ENCODE measurements around the gene NAIF1.
"Not testable (repeated sequence)": the region's sequence is repeated elsewhere in the genome, so short reads cannot be mapped to it uniquely, and the experiment has no call there.

The NAIF1 gene

DNA sequence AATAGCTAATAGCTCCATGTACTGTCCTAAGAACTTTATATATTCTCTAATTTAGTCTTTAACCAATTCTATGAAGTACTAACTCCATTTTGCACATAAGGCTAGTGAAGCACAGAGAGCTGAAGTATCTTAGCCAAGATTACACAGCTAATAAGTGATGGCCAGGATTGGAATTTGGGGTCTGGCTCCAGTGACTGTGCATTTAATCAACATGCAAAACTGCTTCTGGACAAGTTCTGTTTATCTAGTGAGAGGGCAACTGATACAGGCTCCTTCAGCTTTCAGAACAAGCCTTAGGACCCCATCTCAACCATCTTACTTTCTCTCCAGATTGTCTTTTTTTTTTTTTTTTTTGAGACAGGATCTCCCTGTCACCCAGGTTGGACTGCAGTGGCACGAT, 22.2 kb upstream of the NAIF1 start:
- no peak for DNase-seq
- in situ Hi-C loops (cut with MboI; ENCODE audit: low pct_unique_long_range_greater_than_20kb, low sequenced_read_pairs), result no loop called here

DNA sequence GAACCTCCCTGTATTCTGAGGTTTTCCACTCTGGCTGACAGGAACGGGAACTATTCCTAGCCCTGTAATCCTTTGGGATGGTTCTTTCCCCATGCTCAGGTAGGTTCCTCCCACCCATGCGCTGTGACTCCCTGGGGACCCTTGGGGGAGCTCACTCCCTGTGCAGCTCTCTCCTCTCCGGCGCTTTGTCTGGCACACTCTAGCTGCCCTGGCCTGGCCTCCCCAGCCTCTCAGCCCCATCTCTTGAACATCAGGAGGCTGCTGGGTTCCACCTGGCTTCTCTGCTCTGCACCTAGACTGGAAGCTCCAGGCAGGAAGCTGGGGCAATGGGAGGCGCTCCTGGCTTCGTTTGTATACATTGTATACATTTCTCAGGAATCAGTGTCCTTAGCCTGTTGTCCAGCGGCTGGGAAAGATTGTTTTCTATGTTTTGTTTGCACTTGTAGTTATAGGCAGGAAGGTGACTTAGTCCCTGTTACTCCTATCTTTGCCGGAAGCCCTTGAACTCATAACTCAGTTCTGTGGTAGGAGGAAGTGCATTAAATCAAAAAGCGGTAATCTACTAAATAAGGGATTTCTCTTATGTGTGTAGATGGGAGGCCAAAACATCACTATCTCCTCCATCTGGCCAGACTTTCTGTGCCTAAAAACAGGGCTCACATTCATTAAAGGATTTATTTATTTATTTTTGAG, 21.3 kb upstream of the NAIF1 start:
- in situ Hi-C loops (cut with MboI; ENCODE audit: low pct_unique_long_range_greater_than_20kb, low sequenced_read_pairs), result no loop called here
- no peak for DNase-seq

DNA sequence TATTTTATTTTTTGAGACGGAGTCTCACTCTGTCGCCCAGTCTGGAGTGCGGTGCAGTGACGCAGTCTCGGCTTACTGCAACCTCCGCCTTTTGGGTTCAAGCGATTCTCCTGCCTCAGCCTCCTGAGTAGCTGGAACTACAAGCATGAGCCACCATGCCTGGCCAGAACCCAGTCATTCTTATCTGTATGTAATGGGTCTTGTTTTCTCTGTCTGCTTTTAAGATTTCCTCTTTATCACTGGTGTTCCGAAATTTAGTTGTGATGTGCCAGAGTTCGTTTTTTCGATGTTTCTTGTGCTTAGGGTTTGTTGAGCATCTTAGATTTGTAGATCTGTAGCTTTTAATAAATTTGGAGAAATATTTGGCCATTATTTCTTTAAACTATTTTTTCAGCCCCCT, 20.1 kb upstream of the NAIF1 start:
- in situ Hi-C loops (cut with MboI; ENCODE audit: low pct_unique_long_range_greater_than_20kb, low sequenced_read_pairs), result no loop called here
- DNase-seq, result no peak

DNA sequence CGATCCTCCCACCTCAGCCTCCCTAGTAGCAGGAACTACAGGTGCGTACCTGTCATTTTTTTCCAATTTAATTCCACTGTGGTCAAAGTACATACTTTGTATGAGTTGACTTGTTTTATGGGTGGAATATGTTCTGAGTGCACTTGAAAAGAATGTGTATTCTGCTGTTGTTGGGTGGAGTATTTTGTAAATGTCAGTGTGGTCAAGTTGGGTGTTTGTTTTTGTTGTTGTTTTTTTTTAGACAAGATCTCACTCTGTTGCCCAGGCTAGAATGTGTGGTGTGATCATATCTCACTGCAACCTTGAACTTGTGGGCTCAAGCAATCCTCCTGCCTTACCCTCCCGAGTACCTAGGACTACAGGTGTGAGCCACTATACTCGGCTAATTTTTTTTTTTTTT, 18.8 kb upstream of the NAIF1 start:
- in situ Hi-C loops (cut with MboI; ENCODE audit: low pct_unique_long_range_greater_than_20kb, low sequenced_read_pairs), result no loop called here
- no peak for DNase-seq

DNA sequence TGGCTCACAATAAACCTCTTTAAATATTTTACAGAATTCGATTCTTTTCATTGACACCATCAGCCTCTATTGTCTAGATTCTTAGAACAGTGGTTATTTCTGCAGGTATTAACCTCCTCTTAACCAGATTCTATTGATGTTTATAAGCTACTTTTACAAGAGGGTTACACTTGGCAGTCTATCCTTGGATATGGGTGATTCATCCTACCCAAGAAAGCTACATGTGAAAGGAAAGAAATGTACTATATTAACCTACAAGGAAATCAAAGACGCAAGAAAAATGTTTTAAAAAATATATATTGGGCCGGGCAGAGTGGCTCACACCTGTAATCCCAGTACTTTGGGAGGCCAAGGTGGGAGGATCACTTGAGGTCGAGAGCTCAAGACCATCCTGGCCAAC, 17.6 kb upstream of the NAIF1 start:
- DNase-seq, result no peak
- in situ Hi-C loops (cut with MboI; ENCODE audit: low pct_unique_long_range_greater_than_20kb, low sequenced_read_pairs), result no loop called here

DNA sequence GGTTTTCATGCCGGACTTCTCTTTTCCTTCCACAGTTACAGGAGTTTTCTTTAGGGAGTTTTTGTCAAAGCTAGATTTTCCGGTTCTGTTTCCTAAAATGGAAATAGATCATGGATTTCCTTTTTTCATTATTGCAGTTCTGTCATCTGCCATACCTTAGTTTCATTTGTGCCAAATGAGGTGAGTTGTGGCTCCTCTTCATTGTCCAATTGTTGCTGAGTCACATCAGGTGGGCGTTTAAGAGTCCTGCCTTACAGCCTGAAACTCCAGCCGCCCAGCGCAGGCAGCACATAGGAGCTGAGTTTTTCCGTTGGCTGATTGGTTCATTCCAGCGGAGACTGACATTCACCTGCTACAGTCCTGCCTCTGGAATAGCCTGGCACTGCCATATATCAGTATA, 15.0 kb upstream of the NAIF1 start:
- no peak for DNase-seq
- in situ Hi-C loops (cut with MboI; ENCODE audit: low pct_unique_long_range_greater_than_20kb, low sequenced_read_pairs), result no loop called here

DNA sequence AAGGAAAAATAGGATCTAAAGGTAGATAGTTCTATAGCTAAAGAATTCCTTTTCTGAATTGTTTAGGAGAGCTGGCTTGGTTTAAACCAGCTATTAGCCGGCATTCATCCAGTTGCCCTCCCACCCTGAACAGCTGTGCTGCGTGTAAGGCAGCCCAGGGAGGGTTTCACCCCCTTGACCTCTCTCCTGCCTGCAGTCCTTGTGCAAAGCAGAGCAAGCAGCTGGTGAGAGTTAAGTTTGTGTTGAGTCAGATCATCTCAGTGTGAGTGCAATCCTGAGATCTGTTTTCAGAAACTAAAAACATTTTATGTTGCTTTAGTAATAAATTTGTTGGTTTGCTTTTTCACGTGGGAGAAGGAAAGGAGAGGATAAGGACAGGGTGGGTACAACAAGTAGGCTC, 13.9 kb upstream of the NAIF1 start:
- no peak for DNase-seq
- in situ Hi-C loops (cut with MboI; ENCODE audit: low pct_unique_long_range_greater_than_20kb, low sequenced_read_pairs), result no loop called here

DNA sequence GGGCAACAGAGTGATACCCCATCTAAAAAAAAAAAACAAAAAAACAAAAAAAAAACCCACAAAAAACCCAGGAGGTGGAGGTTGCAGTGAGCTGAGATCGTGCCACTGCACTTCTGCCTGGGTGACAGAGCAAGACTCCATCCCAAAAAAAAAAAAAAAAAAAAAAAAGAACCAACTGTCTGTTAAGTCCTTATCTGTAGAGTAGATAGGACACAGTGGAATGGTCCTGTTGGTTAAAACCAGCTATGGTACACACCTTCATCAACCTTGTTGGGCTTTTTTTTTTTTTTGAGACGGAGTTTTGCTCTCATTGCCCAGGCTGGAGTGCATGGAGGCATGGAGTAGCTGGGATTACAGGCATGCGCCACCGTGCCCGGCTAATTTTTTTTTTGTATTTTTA, 13.1 kb upstream of the NAIF1 start:
- in situ Hi-C loops (cut with MboI; ENCODE audit: low pct_unique_long_range_greater_than_20kb, low sequenced_read_pairs), result no loop called here

DNA sequence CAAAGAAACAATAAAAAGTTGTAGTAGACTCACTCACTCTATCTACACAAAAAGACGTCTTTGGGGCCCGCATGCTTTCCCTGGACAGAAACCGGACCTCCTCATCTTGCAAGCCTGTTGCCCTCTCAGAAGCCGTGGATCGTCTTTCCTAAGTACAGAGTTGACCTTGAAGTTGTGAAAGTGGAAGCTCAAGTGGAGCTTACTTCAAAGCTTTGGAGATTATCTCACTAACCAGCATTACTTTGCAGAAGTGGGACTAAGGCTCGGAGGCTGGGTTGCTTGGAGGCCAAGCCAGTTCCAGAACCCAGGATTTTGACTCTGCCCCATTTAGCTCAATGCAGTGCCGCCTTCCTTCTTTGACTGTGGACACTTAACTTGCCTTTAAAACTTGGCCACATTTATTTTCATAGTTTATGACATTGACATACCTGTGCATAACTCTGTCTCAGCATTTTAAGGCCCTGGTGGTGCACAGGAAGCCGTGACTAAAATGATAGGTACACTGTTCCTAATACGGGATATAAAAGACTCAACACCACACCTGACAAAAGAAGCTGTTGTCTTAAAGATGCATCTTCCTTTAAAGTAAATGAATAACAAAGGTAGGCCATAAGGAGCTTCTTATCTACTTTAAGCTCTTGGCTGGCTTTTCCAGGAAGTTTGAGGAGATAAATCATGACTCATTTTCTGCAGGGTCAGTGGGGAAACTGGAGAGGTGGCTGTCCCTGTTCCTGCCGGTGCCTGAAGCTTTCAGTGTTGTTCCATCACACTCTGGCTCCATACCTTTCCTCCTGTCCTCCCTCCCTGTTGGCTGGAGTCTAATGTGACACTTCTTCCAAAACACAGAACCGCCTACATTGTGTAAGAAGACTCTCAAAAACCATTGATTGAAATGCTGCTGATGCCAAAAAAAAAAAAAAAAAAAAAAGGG, 11.6 kb upstream of the NAIF1 start:
- DNase-seq, result peak; percentile 41
- in situ Hi-C loops (cut with MboI; ENCODE audit: low pct_unique_long_range_greater_than_20kb, low sequenced_read_pairs), result no loop called here

More for the DNA sequence above, 13.1 kb upstream of the NAIF1 start:
- DNase-seq, result no peak

DNA sequence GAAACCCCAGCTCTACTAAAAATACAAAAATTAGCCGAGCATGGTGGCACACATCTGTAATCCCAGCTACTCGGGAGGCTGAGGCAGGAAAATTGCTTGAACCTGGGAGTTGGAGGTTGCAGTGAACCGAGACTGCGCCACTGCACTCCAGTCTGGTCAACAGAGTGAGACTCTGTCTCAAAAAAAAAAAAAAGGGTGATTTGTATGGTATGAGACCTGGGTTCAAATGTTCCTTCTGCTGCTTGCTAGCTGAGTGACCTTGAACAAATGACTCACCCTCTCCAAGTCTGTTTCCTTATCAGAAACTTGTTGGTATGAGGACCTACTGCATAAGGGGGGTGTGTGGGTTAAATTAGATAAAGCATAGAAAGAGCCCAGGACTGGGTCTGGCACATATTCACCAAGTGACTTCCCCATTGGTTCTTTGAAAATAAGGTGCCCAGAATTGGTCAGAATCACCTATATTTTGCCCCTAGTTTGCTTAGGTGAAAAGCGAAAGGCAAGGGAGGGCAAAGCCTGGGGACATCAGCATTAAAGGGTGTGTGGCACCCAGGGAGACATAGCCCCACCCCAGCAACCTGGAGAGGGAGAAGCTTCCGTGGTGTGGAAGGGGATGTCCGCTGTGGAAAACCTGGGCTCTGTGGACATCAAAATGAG, 10.9 kb upstream of the NAIF1 start:
- in situ Hi-C loops (cut with MboI; ENCODE audit: low pct_unique_long_range_greater_than_20kb, low sequenced_read_pairs), result no loop called here
- no peak for DNase-seq

DNA sequence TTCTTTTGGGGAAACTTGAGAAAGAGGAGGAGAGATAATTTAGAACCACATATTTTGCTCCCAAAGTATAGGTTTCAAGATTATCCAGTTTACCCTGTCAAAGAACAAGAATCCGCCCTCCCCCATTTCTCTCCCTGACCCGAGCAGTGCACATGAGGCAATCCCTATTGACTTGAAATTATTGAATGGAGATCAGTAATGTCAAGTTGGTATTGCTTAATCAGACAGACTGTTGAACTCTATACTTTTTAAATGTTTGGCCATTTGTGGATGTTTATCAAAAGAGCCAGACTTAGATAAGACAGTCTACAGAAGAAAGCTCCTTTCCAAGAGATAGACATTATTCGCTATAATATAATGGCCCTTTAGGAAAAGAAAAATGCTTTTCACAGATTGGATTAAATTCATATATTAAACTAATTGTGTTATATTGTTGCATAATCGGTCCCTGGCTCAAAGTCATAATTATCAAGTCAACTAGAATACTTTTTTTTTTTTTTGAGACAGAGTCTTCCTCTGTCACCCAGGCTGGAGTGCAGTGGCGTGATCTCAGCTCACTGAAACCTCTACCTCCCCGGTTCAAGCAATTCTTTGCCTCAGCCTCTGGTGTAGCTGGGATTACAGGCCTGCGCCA, 6.2 kb upstream of the NAIF1 start:
- in situ Hi-C loops (cut with MboI; ENCODE audit: low pct_unique_long_range_greater_than_20kb, low sequenced_read_pairs), result no loop called here
- no peak for DNase-seq

DNA sequence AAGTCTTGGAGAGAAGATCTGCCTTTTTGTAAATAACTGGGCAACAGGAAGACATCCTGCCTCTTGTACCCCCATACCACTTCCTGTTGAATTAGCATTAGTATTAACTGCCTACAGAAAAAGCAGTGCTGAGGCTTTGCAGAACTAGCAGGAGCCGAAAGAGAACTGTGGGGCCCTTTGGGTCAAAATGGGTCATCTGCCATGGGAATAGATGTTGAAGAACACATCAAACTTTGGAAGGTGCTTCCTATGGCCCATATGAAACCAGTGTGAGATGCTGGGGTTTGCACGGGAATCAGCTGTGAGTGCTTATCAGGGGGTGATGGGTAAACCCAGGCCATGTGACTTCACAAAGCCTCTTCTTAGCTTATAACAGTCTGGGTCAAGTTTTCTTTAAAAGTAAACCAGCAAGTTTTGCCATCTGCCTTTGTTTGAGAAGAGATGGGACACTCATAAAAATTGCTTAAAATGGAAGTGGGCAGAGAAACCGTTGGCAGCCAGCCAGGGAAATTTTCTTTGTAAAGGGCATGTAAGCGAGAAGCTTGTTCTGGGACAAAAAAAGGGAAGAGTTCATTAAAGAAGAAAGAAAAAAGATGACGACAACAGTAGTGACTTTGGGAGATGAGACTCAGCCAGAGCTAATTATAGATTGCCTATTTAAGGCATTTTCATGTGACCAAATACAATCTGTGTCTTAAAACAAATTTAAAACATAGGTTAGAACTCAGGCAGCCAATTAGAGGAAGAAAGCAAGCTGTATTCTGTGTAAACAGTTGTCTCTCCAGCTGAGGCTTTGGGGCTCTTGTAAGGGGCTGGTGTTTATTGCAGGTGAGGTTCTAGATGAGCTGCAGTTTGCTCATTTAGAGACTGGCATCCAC, 5.3 kb upstream of the NAIF1 start:
- DNase-seq, result peak; percentile 93
- in situ Hi-C loops (cut with MboI; ENCODE audit: low pct_unique_long_range_greater_than_20kb, low sequenced_read_pairs), result no loop called here

DNA sequence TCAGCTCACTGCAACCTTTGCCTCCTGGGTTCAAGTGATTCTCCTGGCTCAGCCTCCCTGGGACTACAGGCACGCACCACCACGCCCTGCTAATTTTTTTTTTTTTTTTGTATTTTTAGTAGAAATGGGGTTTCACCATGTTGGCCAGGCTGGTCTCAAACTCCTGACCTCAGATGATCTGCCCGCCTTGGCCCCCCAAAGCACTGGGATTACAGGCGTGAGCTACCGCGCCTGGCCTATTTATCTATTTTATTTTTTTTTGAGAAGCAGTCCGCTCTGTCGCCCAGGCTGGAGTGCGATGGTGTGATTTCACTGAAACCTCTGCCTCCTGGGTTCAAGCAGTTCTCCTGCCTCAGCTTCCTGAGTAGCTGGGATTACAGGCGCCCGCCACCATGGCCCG, 4.4 kb upstream of the NAIF1 start:
- DNase-seq; in situ Hi-C loops (cut with MboI; ENCODE audit: low pct_unique_long_range_greater_than_20kb, low sequenced_read_pairs): not testable (repeated sequence)

DNA sequence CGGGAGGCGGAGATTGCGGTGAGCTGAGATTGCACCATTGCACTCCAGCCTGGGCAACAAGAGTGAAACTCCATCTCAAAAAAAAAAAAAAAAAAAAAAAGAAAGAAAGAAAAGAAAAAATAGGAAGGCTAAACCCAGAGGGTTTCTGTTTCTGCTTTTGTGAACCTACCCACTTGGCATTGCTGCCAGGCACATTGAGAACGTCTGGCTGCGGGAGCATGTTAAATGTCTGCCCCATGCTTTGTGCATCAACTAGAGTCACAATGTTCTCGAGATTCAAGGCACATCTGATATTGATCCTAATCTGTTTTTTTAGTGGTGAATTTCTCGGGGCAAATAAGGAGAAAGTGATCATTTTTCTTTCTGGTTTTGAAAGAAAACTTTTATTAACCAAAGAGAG, 3.8 kb upstream of the NAIF1 start:
- no peak for DNase-seq

DNA sequence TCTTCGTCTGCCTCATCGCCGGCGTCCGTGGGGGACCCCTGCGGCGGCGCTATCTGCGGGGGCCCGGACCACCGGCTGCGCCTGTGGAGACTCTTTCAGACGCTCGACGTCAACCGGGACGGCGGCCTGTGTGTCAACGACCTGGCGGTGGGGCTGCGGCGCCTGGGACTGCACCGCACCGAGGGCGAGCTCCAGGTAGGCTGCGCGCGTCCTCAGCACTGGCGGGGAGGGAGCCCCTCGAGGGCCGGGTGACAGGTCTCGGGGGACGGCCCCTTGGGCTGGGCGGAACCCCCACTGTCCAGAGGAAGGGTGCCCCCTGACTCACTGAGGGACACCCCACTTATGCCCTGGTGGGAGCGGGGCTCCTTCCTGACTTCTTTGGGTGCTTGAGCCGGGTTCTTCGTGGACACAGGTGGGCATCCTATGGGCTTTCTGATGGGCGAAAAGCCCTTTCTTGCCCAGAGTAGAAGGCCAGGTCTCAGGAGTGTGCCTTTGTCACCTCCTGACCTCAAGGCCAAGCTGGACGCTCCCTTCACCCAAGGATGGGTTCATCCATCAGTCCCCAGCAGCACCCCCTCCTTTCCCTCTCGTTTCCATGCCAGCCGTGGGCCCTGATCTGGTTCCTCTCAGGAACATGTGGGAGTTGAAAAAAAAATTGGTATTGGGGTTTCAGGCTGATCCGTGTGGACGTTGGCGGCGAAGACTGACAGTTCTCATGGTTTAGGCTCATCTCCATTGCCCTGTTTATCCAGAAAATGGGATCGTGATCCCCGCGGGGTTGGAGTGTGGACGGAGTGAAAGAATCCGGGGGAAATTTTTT, 1.5 kb upstream of the NAIF1 start:
- DNase-seq, result peak; percentile 30
- in situ Hi-C loops (cut with MboI; ENCODE audit: low pct_unique_long_range_greater_than_20kb, low sequenced_read_pairs), result no loop called here

More for the DNA sequence above, 3.8 kb upstream of the NAIF1 start:
- in situ Hi-C loops (cut with MboI; ENCODE audit: low pct_unique_long_range_greater_than_20kb, low sequenced_read_pairs), result no loop called here

DNA sequence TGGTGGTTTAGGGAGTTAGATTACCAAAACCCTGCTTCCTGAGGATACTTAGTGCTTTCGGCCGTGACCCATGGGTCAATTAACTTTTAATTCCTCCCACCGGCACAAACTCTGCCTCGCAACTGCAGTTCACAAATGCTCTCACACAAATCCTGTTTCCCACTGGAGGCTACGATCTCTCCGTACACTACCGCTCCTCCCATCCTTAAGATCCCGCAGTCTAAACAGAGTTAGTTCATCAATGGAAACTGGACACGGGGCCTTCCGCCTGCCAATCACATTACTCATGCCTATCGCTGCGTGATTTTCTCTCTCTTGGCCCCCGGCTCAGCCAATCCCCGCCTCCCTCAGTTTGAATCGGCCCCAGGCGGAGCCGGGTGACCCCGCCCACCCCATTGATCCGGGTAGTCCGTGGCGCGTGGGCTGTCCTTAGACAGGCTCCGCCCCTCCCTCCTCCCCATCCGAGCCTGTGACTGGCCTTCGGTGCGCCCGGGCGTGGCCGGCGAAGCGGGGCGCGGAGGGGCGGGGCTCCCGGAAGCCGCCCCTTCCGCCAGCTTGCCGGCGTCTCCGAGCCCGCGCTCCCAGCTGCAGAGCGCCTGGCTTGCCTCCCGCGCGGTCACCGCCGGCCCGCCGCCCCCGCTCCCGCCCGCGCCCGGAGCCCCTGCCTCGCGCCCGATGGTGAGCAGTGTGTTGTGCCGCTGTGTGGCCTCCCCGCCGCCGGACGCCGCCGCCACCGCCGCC, 695 bp upstream of the NAIF1 start, which contains the start of gene SLC25A25:
TSS of gene SLC25A25 (plus strand) at position 588 of the 741 bp plus-strand sequence. CDS start at position 676, 88 bp downstream.
- peak; percentile 99 for DNase-seq
- in situ Hi-C loops (cut with MboI; ENCODE audit: low pct_unique_long_range_greater_than_20kb, low sequenced_read_pairs), result no loop called here
